ENCODE results near the gene HIVEP2. TPM values are rescaled to one million over a fixed set of nuclear protein-coding genes. Genes with fewer than 3 reads are reported as not detected.

Gene HIVEP2
- total and polyA plus RNA-seq, 2 donors (not counting 1 experiment from before 2014, with no cell fraction given) = 5.8 to 31.9 TPM

- no peaks in the 10 kb centered on the region for H3K9me3 Mint-ChIP-seq (ENCODE audit: insufficient read depth)
- Histone ChIP-seq H3K27me3 (replicated peaks in 1 of 4; ENCODE audit: control extremely low read depth in 1 of 4, control insufficient read depth in 3 of 4, insufficient read depth in 4 of 4, low read length in 3 of 4) (no peaks in the 10 kb centered on the region), H3K79me2 (ENCODE audit: control insufficient read depth, insufficient read depth, low read length) (peaks cover 75% of the 10 kb centered on the region), H3K36me3 (replicated peaks in 1 of 2; ENCODE audit: control extremely low read depth in 1 of 2, control insufficient read depth in 1 of 2, extremely low read depth in 1 of 2, insufficient read depth in 2 of 2, low read length in 1 of 2) (peaks cover 0 to 5% of the 10 kb centered on the region in 2 experiments), H4K20me1 (ENCODE audit: control insufficient read depth, insufficient read depth, low read length, poor library complexity, severe bottlenecking) (no peaks in the 10 kb centered on the region), H3K4me2 (replicated peaks; ENCODE audit: low read depth, low read length, poor library complexity, severe bottlenecking) (no peak overlapping the region), H3K9me3 (ENCODE audit: control extremely low read depth in 1 of 3, control insufficient read depth in 2 of 3, insufficient read depth in 1 of 3, low read length in 2 of 3) (peaks cover 0 to 1% (median 0%) of the 10 kb centered on the region in 3 donors), H3K4me3 (ENCODE audit: control extremely low read depth in 1 of 5, extremely low read depth in 1 of 5, insufficient read depth in 1 of 5, low read depth in 2 of 5, low read length in 4 of 5) (no peak overlapping the region), H3K27ac (ENCODE audit: low read length in 2 of 2) (no peak overlapping the region), H3K4me1 (ENCODE audit: control insufficient read depth in 2 of 2, insufficient read depth in 2 of 2, low read length in 2 of 2) (peaks cover 9 to 12% of the 10 kb centered on the region in 2 donors), H2AFZ (ENCODE audit: insufficient read depth, low read depth, low read length, poor library complexity, severe bottlenecking) (no peak overlapping the region), H3K9ac (ENCODE audit: low read length) (no peak overlapping the region)
- WGBS (ENCODE audit: insufficient coverage) = 97% methylated on average over 2 of the region's 2 CpGs
- ChIA-PET POLR2A (no interaction called here), CTCF (no interaction called here)
- peaks cover 59% of the 10 kb centered on the region for H3K4me1 Mint-ChIP-seq
- intact Hi-C loops (cut with micrococcal nuclease) = no loop called here
- no peak overlapping the region for H3K4me3 Mint-ChIP-seq
- TF ChIP-seq EZH2 (IDR thresholded peaks at IDR 0.05; ENCODE audit: borderline replicate concordance, insufficient read depth, low read depth, low read length, poor library complexity, severe bottlenecking) = no peak
- TF ChIP-seq, protein P1, sequence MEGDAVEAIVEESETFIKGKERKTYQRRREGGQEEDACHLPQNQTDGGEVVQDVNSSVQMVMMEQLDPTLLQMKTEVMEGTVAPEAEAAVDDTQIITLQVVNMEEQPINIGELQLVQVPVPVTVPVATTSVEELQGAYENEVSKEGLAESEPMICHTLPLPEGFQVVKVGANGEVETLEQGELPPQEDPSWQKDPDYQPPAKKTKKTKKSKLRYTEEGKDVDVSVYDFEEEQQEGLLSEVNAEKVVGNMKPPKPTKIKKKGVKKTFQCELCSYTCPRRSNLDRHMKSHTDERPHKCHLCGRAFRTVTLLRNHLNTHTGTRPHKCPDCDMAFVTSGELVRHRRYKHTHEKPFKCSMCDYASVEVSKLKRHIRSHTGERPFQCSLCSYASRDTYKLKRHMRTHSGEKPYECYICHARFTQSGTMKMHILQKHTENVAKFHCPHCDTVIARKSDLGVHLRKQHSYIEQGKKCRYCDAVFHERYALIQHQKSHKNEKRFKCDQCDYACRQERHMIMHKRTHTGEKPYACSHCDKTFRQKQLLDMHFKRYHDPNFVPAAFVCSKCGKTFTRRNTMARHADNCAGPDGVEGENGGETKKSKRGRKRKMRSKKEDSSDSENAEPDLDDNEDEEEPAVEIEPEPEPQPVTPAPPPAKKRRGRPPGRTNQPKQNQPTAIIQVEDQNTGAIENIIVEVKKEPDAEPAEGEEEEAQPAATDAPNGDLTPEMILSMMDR (IDR thresholded peaks at IDR 0.05) = no peak
- no peaks in the 10 kb centered on the region for H3K27me3 Mint-ChIP-seq
- ATAC-seq (ENCODE audit: low read depth) = no peak
- DNase-seq = no peak
- no peak overlapping the region for H3K27ac Mint-ChIP-seq
These were observed 64.8 kb downstream of the HIVEP2 start for GRCh38 chr6:142880201-142880600.

GRCh38 chr6:142879527-142879926, 65.4 kb downstream of the HIVEP2 start:
- no peaks in the 10 kb centered on the region for H4K20me1 ChIP-seq (ENCODE audit: control insufficient read depth, insufficient read depth, low read length, poor library complexity, severe bottlenecking)
- intact Hi-C loops (cut with micrococcal nuclease) = no loop called here
- H3K9me3 Mint-ChIP-seq (ENCODE audit: insufficient read depth) = no peaks in the 10 kb centered on the region
- POLR2A ChIA-PET = no interaction called here
- peak overlapping the region in 1 of 2 donors; percentile 8 for H3K27ac ChIP-seq (ENCODE audit: low read length in 2 of 2)
- DNase-seq (no peak), ATAC-seq (ENCODE audit: low read depth) (no peak)
- H3K4me2 ChIP-seq (replicated peaks; ENCODE audit: low read depth, low read length, poor library complexity, severe bottlenecking) = no peak overlapping the region
- peak overlapping the region; percentile 11 for H3K27ac Mint-ChIP-seq
- no peak overlapping the region for H2AFZ ChIP-seq (ENCODE audit: insufficient read depth, low read depth, low read length, poor library complexity, severe bottlenecking)
- TF ChIP-seq EZH2 (IDR thresholded peaks at IDR 0.05; ENCODE audit: borderline replicate concordance, insufficient read depth, low read depth, low read length, poor library complexity, severe bottlenecking) = no peak
- TF ChIP-seq, protein P1 (IDR thresholded peaks at IDR 0.05) = no peak
- H3K27me3 ChIP-seq (replicated peaks in 1 of 4; ENCODE audit: control extremely low read depth in 1 of 4, control insufficient read depth in 3 of 4, insufficient read depth in 4 of 4, low read length in 3 of 4) = no peaks in the 10 kb centered on the region
- peaks cover 71% of the 10 kb centered on the region for H3K79me2 ChIP-seq (ENCODE audit: control insufficient read depth, insufficient read depth, low read length)
- H3K27me3 Mint-ChIP-seq = no peaks in the 10 kb centered on the region
- H3K4me3 ChIP-seq (ENCODE audit: control extremely low read depth in 1 of 5, extremely low read depth in 1 of 5, insufficient read depth in 1 of 5, low read depth in 2 of 5, low read length in 4 of 5) = no peak overlapping the region
- CTCF ChIA-PET = no interaction called here
- 50% methylated on average over 2 of the region's 2 CpGs for WGBS (ENCODE audit: insufficient coverage)
- peaks cover 0 to 1% (median 0%) of the 10 kb centered on the region in 3 donors for H3K9me3 ChIP-seq (ENCODE audit: control extremely low read depth in 1 of 3, control insufficient read depth in 2 of 3, insufficient read depth in 1 of 3, low read length in 2 of 3)
- no peak overlapping the region for H3K4me3 Mint-ChIP-seq
- no peak overlapping the region for H3K9ac ChIP-seq (ENCODE audit: low read length)
- H3K4me1 ChIP-seq (ENCODE audit: control insufficient read depth in 2 of 2, insufficient read depth in 2 of 2, low read length in 2 of 2) = peaks cover 6 to 11% of the 10 kb centered on the region in 2 donors
- H3K4me1 Mint-ChIP-seq = peaks cover 59% of the 10 kb centered on the region
- H3K36me3 ChIP-seq (replicated peaks in 1 of 2; ENCODE audit: control extremely low read depth in 1 of 2, control insufficient read depth in 1 of 2, extremely low read depth in 1 of 2, insufficient read depth in 2 of 2, low read length in 1 of 2) = peaks cover 0 to 5% of the 10 kb centered on the region in 2 experiments
